ENCODE results near the gene TRMT61B. TPM values are rescaled to one million over a fixed set of nuclear protein-coding genes. Genes with fewer than 3 reads are reported as not detected.

Gene TRMT61B
- total and polyA plus RNA-seq, 10 of the 15 experiments (the other 5 are each of a cell fraction or from before 2014, with no cell fraction given): 12.8 to 23.7 (median 18.1) TPM

DNA sequence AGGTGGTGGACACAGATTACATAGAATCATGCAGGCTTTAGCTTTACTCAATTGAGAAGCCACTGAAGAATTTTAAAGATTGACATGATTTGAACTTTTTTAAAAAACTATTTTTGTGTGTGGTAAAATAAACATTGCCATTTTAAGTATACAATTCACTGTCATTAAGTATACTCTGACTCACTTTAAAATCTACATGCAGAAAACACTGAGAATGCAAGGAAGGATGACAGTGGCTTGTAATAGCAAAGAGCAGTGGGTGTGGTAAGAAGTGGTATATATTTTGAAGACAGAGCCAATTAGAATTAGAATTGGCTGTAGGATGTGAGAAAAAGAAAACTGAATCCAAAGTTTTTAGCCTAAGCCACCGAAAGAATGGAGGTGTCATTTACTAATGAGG is 14.9 kb downstream of the TRMT61B start (continued):
- TF ChIP-seq, protein P1, sequence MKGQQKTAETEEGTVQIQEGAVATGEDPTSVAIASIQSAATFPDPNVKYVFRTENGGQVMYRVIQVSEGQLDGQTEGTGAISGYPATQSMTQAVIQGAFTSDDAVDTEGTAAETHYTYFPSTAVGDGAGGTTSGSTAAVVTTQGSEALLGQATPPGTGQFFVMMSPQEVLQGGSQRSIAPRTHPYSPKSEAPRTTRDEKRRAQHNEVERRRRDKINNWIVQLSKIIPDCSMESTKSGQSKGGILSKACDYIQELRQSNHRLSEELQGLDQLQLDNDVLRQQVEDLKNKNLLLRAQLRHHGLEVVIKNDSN (IDR thresholded peaks at IDR 0.05; ENCODE audit: borderline replicate concordance, extremely low read length, insufficient read depth, low read depth, low read length): no peak
- TF ChIP-seq SMC3 (IDR thresholded peaks at IDR 0.05; ENCODE audit: borderline replicate concordance, low read length) (no peak), WRNIP1 (IDR thresholded peaks at IDR 0.05; ENCODE audit: borderline replicate concordance, low read depth, low read length) (no peak), POLR2A (IDR thresholded peaks at IDR 0.05; ENCODE audit: low read depth, low read length) (no peak), ASH2L (IDR thresholded peaks at IDR 0.05; ENCODE audit: borderline replicate concordance, low read depth) (no peak), SMARCA5 (IDR thresholded peaks at IDR 0.05) (no peak), POLR2AphosphoS2 (IDR thresholded peaks at IDR 0.05; ENCODE audit: low read depth, low read length) (no peak), ETV6 (conservative IDR thresholded peaks at IDR 0.05 in 1 of 2, IDR thresholded peaks at IDR 0.05 in 1 of 2; ENCODE audit: borderline replicate concordance in 1 of 2, low read depth in 1 of 2) (no peak), SP1 (IDR thresholded peaks at IDR 0.05; ENCODE audit: low read depth, low read length) (no peak)
- TF ChIP-seq, protein P2, sequence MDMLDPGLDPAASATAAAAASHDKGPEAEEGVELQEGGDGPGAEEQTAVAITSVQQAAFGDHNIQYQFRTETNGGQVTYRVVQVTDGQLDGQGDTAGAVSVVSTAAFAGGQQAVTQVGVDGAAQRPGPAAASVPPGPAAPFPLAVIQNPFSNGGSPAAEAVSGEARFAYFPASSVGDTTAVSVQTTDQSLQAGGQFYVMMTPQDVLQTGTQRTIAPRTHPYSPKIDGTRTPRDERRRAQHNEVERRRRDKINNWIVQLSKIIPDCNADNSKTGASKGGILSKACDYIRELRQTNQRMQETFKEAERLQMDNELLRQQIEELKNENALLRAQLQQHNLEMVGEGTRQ (IDR thresholded peaks at IDR 0.05; ENCODE audit: borderline replicate concordance, low read depth, low read length): no peak
- TF ChIP-seq, protein P3, sequence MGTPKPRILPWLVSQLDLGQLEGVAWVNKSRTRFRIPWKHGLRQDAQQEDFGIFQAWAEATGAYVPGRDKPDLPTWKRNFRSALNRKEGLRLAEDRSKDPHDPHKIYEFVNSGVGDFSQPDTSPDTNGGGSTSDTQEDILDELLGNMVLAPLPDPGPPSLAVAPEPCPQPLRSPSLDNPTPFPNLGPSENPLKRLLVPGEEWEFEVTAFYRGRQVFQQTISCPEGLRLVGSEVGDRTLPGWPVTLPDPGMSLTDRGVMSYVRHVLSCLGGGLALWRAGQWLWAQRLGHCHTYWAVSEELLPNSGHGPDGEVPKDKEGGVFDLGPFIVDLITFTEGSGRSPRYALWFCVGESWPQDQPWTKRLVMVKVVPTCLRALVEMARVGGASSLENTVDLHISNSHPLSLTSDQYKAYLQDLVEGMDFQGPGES (IDR thresholded peaks at IDR 0.05): no peak
- TF ChIP-seq, protein P4, sequence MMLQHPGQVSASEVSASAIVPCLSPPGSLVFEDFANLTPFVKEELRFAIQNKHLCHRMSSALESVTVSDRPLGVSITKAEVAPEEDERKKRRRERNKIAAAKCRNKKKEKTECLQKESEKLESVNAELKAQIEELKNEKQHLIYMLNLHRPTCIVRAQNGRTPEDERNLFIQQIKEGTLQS (IDR thresholded peaks at IDR 0.05; ENCODE audit: borderline replicate concordance, extremely low read depth, low read depth, low read length): no peak

Measured in GM12878 (cell line).